GM18520 (cell line): Measurements from ENCODE around the gene SARDH.
"Not testable (repeated sequence)": the region's sequence is repeated elsewhere in the genome, so short reads cannot be mapped to it uniquely, and the experiment has no call there.

Source experiments
- ATAC-seq: cut with Tn5 transposase; IDR thresholded peaks from one replicate; pipeline ENCODE4 v1.9.1; 2021; ENCODE audit not compliant: unreplicated experiment

The SARDH gene

GRCh38 chr9:133761641-133762248 lies 23.6 kb upstream of the SARDH start:
- no peak for ATAC-seq

- no peak for ATAC-seq
These were observed 22.6 kb upstream of the SARDH start for GRCh38 chr9:133760713-133761290.

- ATAC-seq: no peak
These were observed 21.8 kb upstream of the SARDH start for GRCh38 chr9:133759946-133760345.

- no peak for ATAC-seq
These were observed 21.2 kb upstream of the SARDH start for GRCh38 chr9:133759146-133759900.

- ATAC-seq: no peak
These were observed 20.1 kb upstream of the SARDH start for GRCh38 chr9:133758228-133758627.

GRCh38 chr9:133754688-133755227 lies 16.6 kb upstream of the SARDH start:
- ATAC-seq: no peak

- no peak for ATAC-seq
These were observed 16.0 kb upstream of the SARDH start for GRCh38 chr9:133754187-133754586.

GRCh38 chr9:133752739-133753446 lies 14.7 kb upstream of the SARDH start:
- ATAC-seq: no peak

GRCh38 chr9:133750982-133751649 lies 13.0 kb upstream of the SARDH start:
- ATAC-seq: no peak

- ATAC-seq: no peak
These were observed 9.2 kb upstream of the SARDH start for GRCh38 chr9:133747309-133747708.

- ATAC-seq: not testable (repeated sequence)
These were observed 6.4 kb upstream of the SARDH start for GRCh38 chr9:133744528-133744927.

- no peak for ATAC-seq
These were observed 4.8 kb upstream of the SARDH start for GRCh38 chr9:133742849-133743444.

- no peak for ATAC-seq
These were observed 4.1 kb upstream of the SARDH start for GRCh38 chr9:133742251-133742650.

GRCh38 chr9:133741716-133742115 lies 3.6 kb upstream of the SARDH start:
- no peak for ATAC-seq

GRCh38 chr9:133740911-133741310 lies 2.8 kb upstream of the SARDH start:
- no peak for ATAC-seq

- no peak for ATAC-seq
These were observed 1.5 kb upstream of the SARDH start for GRCh38 chr9:133739408-133740280.

GRCh38 chr9:133738640-133739225 lies 581 bp upstream of the SARDH start:
- ATAC-seq: no peak

- ATAC-seq: no peak
These were observed 930 bp downstream of the SARDH start for GRCh38 chr9:133737071-133737773.

- ATAC-seq: no peak
These were observed 2.2 kb downstream of the SARDH start for GRCh38 chr9:133735931-133736330.
